Activated CD4-positive, alpha-beta T cell treated with anti-CD3 and anti-CD28 coated beads, Interleukin-2, amount 10 ng/mL, durations not matched to agents 24 days and 14 days (primary cell): Measurements from ENCODE around the gene RIPOR1. TPM values are rescaled to one million over a fixed set of nuclear protein-coding genes. Genes with fewer than 3 reads are reported as not detected.
"Not testable (repeated sequence)": the region's sequence is repeated elsewhere in the genome, so short reads cannot be mapped to it uniquely, and the experiment has no call there.

Experiments used
- DNase-seq: peaks from one replicate; pipeline ENCODE4 v3.0.0; 2022
- H3K27ac Mint-ChIP-seq: one replicate; pipeline ENCODE4 v1.8.0; 2022; ENCODE audit warnings: mild to moderate bottlenecking, mixed read lengths
- H3K27me3 Mint-ChIP-seq: one replicate; pipeline ENCODE4 v1.8.0; 2022; ENCODE audit warnings: mixed read lengths
- H3K36me3 Mint-ChIP-seq: one replicate; pipeline ENCODE4 v1.8.0; 2022; ENCODE audit warnings: low read depth, mild to moderate bottlenecking, mixed read lengths
- H3K4me1 Mint-ChIP-seq: one replicate; pipeline ENCODE4 v1.8.0; 2021; ENCODE audit warnings: mixed read lengths
- H3K4me3 Mint-ChIP-seq: one replicate; pipeline ENCODE4 v1.8.0; 2022; ENCODE audit warnings: mild to moderate bottlenecking, moderate library complexity, mixed read lengths
- H3K9me3 Mint-ChIP-seq: one replicate; pipeline ENCODE4 v1.8.0; 2021; ENCODE audit warnings: mixed read lengths
- intact Hi-C: fragments of 100-400 bp; cut with micrococcal nuclease; formaldehyde crosslinking; loops from one replicate; pipeline ENCODE4 v1.15.1; 2023
- total RNA-seq: library from RNA; stranded (reverse); gene quantifications from 2 replicates; pipeline ENCODE4 v1.2.3, GENCODE V29; 2022

Gene RIPOR1
- total RNA-seq, 1 donor from 2014 or later, result 27.7 TPM

GRCh38 chr16:67526149-67526791, 2.4 kb upstream of the RIPOR1 start:
- Mint-ChIP-seq H3K4me3 (peak overlapping the region; percentile 53), H3K27ac (peak overlapping the region; percentile 18), H3K36me3 (peaks cover 2% of the 10 kb centered on the region), H3K9me3 (no peaks in the 10 kb centered on the region), H3K4me1 (peaks cover 14% of the 10 kb centered on the region), H3K27me3 (peaks cover 40% of the 10 kb centered on the region)
- no peak for DNase-seq
- intact Hi-C loops, result loop anchor here (10.0 kb wide), 1 partner anchor 279 kb away; the partner anchor contains the start of genes RANBP10 and TSNAXIP1

- Mint-ChIP-seq H3K9me3 (no peaks in the 10 kb centered on the region), H3K4me1 (peaks cover 12% of the 10 kb centered on the region), H3K27ac (no peak overlapping the region), H3K4me3 (peak overlapping the region; percentile 77), H3K36me3 (peaks cover 2% of the 10 kb centered on the region), H3K27me3 (peaks cover 50% of the 10 kb centered on the region)
- intact Hi-C loops, result loop anchor here (10.0 kb wide), 1 partner anchor 276 kb away; the partner anchor contains the start of genes RANBP10 and TSNAXIP1
- peak; percentile 79 for DNase-seq
Observed at GRCh38 chr16:67528870-67529581, 397 bp downstream of the RIPOR1 start.

DNA sequence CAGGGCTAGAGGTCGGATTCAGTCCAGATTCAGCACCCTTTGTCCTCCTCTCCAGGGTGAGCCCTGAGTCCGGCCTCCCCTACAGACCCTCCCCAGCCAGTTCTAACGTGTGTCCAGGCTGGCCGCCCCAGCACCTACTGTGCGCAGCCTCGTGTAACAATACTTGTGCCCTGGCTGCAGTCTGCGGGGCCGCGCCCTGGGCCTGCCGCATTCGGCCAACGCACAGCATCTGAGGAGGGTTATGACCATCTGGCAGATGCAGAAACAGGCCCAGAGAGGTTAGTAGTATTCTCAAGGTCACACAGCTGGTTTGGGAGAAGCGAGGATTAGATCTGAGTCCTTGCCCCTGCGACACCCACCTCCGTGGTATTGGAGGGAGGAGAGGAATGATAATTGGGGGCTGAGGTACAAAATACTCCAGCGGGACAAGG, 968 bp downstream of the RIPOR1 start:
- no peaks in the 10 kb centered on the region for H3K9me3 Mint-ChIP-seq
- peak overlapping the region; percentile 77 for H3K4me3 Mint-ChIP-seq
- H3K36me3 Mint-ChIP-seq, result peaks cover 2% of the 10 kb centered on the region
- intact Hi-C loops, result loop anchor here (10.0 kb wide), 1 partner anchor 275 kb away; the partner anchor contains the start of genes RANBP10 and TSNAXIP1
- H3K4me1 Mint-ChIP-seq, result peaks cover 12% of the 10 kb centered on the region
- peak overlapping the region; percentile 34 for H3K27ac Mint-ChIP-seq
- no peak for DNase-seq
- H3K27me3 Mint-ChIP-seq, result peaks cover 48% of the 10 kb centered on the region

GRCh38 chr16:67530013-67530939, 1.6 kb downstream of the RIPOR1 start:
- intact Hi-C loops, result no loop called here
- no peaks in the 10 kb centered on the region for H3K9me3 Mint-ChIP-seq
- H3K27ac Mint-ChIP-seq, result no peak overlapping the region
- H3K36me3 Mint-ChIP-seq, result peaks cover 2% of the 10 kb centered on the region
- H3K4me1 Mint-ChIP-seq, result peaks cover 13% of the 10 kb centered on the region
- peaks cover 46% of the 10 kb centered on the region for H3K27me3 Mint-ChIP-seq
- peak overlapping the region; percentile 77 for H3K4me3 Mint-ChIP-seq
- DNase-seq, result peak; percentile 74

DNA sequence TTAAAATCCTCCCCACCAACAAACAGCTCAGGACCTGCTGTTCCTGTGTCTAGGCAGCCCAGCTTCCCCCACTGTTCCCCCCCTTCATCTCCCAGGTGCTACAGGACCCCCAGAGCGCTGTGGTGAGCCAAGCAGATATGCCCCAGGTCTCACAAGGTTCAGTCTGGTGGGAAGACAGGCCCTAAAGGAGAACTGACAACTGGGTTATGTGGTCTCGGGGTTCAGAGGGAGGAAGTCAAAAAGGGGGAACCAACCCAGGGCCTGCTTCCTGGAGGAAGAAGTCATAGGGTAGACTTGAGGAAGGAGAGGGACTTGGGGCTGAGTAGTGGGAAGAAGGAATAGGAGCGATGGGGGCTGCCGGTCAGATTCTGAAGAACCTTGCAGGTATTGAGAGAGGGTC, 2.6 kb downstream of the RIPOR1 start:
- no peak for DNase-seq
- Mint-ChIP-seq H3K4me3 (no peak overlapping the region), H3K27ac (no peak overlapping the region), H3K27me3 (peaks cover 50% of the 10 kb centered on the region), H3K36me3 (peaks cover 2% of the 10 kb centered on the region), H3K4me1 (peaks cover 17% of the 10 kb centered on the region), H3K9me3 (no peaks in the 10 kb centered on the region)
- intact Hi-C loops, result no loop called here

- intact Hi-C loops, result no loop called here
- no peaks in the 10 kb centered on the region for H3K9me3 Mint-ChIP-seq
- no peak overlapping the region for H3K27ac Mint-ChIP-seq
Observed at GRCh38 chr16:67533024-67533560, 4.5 kb downstream of the RIPOR1 start.

DNA sequence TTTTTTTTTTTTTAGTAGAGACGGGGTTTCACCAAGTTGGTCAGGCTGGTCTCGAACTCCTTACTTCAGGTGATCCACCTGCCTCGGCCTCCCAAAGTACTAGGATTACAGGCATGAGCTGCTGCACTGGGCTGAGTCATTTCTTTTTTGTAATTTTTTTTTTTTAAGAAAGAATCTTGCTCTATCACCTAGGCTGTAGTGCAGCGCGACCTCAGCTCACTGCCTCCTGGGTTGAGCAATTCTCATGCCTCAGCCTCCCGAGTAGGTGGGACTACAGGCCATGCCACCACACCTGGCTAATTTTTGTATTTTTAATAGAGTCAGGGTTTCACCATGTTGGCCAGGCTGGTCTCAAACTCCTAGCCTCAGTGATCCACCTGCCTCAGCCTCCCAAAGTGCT, 5.4 kb downstream of the RIPOR1 start:
- peaks cover 26% of the 10 kb centered on the region for H3K4me1 Mint-ChIP-seq
- H3K9me3 Mint-ChIP-seq, H3K27ac Mint-ChIP-seq, H3K4me3 Mint-ChIP-seq, DNase-seq, intact Hi-C loops, H3K36me3 Mint-ChIP-seq: not testable (repeated sequence)
- H3K27me3 Mint-ChIP-seq, result peaks cover 45% of the 10 kb centered on the region

More at GRCh38 chr16:67533024-67533560, 4.5 kb downstream of the RIPOR1 start:
- Mint-ChIP-seq H3K4me1 (peaks cover 23% of the 10 kb centered on the region), H3K36me3 (peaks cover 2% of the 10 kb centered on the region), H3K27me3 (peaks cover 45% of the 10 kb centered on the region), H3K4me3 (no peak overlapping the region)
- no peak for DNase-seq

DNA sequence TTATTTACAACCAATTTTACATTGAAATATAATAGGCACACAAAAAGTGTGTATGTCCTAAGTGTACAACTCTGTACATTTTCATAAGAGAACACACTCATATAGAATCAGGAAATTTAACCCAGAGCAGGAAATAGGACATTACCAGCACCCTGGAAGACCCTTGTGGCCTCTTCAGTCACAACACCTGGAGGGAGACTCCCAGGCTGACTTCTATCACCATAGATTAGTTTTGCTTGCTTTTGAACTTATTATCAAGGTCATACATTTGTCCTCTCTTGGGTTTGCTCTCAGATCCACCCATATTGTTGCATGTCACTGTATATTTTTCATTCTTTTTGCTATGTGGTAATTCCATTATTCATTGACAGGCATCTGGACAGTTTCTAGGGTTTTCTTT, 5.8 kb downstream of the RIPOR1 start:
- DNase-seq, result no peak
- intact Hi-C loops, result no loop called here
- peaks cover 45% of the 10 kb centered on the region for H3K27me3 Mint-ChIP-seq
- H3K36me3 Mint-ChIP-seq, result peaks cover 9% of the 10 kb centered on the region
- H3K4me3 Mint-ChIP-seq, result no peak overlapping the region
- no peaks in the 10 kb centered on the region for H3K9me3 Mint-ChIP-seq
- peaks cover 30% of the 10 kb centered on the region for H3K4me1 Mint-ChIP-seq
- no peak overlapping the region for H3K27ac Mint-ChIP-seq

GRCh38 chr16:67535201-67535600, 6.6 kb downstream of the RIPOR1 start:
- intact Hi-C loops, result no loop called here
- DNase-seq, result no peak
- H3K27me3 Mint-ChIP-seq, result peaks cover 40% of the 10 kb centered on the region
- no peaks in the 10 kb centered on the region for H3K9me3 Mint-ChIP-seq
- no peak overlapping the region for H3K27ac Mint-ChIP-seq
- no peak overlapping the region for H3K4me3 Mint-ChIP-seq
- peaks cover 28% of the 10 kb centered on the region for H3K4me1 Mint-ChIP-seq
- H3K36me3 Mint-ChIP-seq, result peaks cover 11% of the 10 kb centered on the region

DNA sequence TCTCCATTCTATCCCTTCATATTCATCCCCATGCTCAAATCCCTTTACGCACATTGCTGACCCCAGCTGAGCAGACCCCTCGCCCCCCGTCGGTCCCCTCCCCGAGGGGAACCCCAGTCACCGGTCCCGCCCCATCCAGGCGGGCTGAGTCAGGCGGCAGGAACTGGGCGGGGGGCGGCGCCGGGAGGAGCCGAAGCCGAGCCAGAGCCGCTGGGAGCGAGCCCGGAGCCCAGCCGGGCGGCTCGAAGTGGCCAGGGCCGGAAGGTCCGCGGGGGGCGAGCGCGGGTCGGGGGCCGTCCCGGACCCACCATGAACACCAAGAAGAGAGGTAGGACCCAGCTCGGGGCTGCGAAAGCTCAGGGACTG, 8.6 kb downstream of the RIPOR1 start:
- intact Hi-C loops, result loop anchor here (1.0 kb wide), 1 partner anchor 16 kb away; no protein-coding TSS in a partner anchor
- peaks cover 30% of the 10 kb centered on the region for H3K27me3 Mint-ChIP-seq
- DNase-seq, result peak; percentile 89
- H3K4me1 Mint-ChIP-seq, result peaks cover 30% of the 10 kb centered on the region
- H3K9me3 Mint-ChIP-seq, result no peaks in the 10 kb centered on the region
- H3K27ac Mint-ChIP-seq, result peak overlapping the region; percentile 39
- H3K4me3 Mint-ChIP-seq, result peak overlapping the region; percentile 80
- peaks cover 19% of the 10 kb centered on the region for H3K36me3 Mint-ChIP-seq

DNA sequence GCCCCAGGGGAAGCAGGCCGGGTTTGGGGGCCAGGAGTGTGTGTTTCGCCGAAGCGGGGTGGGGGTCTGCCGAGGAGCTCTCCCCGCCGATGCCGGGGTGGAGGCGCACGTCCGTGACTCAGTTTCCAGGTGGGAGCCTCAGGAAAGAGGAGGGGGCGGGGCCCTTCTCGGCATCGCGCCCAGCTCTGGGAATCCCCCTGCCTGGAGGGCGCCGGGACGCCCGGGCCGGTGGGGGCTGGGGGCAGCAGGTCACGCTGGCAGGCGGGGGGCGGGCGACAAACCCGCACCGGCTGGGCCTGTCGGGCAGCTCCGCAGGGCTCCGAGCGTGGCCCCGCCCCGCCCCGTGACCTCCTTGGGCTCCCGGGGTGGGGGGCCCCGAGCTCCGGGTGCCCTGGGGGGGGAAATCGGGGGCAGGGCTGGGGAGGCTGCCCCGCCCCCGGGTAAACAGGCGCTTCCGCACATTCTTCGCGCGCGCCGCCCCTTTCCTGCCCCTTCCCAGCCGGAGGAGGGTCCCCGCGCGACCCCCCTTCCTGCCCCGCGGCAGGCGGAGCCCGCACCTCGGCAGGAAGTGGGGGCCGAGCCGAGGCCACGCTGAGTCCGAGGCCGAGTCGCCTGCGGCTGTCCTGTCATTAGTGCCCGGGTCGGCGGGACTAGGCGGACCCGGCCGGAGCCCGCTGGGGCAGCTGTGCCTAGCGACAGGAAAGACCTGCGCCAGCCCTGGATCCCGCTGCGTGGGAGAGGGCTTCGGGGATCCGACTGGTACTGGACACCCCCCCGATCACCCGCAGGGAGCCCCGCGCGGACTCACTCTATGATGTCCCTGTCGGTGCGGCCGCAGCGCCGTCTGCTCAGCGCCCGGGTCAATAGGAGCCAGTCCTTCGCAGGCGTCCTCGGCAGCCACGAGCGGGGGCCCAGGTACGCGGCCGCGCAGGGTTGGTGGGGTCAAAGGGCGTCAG, 9.3 kb downstream of the RIPOR1 start:
- H3K27ac Mint-ChIP-seq, result no peak overlapping the region
- peaks cover 25% of the 10 kb centered on the region for H3K27me3 Mint-ChIP-seq
- H3K4me3 Mint-ChIP-seq, result peak overlapping the region; percentile 80
- peaks cover 35% of the 10 kb centered on the region for H3K4me1 Mint-ChIP-seq
- intact Hi-C loops, result loop anchor here (1.0 kb wide), 1 partner anchor 17 kb away; no protein-coding TSS in a partner anchor
- peak; percentile 91 for DNase-seq
- peaks cover 24% of the 10 kb centered on the region for H3K36me3 Mint-ChIP-seq
- H3K9me3 Mint-ChIP-seq, result no peaks in the 10 kb centered on the region

- Mint-ChIP-seq H3K9me3 (no peaks in the 10 kb centered on the region), H3K36me3 (peaks cover 27% of the 10 kb centered on the region), H3K27ac (peak overlapping the region; percentile 45), H3K27me3 (peaks cover 18% of the 10 kb centered on the region), H3K4me1 (peaks cover 33% of the 10 kb centered on the region), H3K4me3 (peak overlapping the region; percentile 66)
- DNase-seq, result no peak
- intact Hi-C loops, result no loop called here
Observed at GRCh38 chr16:67538666-67539101, 10.1 kb downstream of the RIPOR1 start.
